ENCODE results near the gene KHDC4.

The KHDC4 gene

DNA sequence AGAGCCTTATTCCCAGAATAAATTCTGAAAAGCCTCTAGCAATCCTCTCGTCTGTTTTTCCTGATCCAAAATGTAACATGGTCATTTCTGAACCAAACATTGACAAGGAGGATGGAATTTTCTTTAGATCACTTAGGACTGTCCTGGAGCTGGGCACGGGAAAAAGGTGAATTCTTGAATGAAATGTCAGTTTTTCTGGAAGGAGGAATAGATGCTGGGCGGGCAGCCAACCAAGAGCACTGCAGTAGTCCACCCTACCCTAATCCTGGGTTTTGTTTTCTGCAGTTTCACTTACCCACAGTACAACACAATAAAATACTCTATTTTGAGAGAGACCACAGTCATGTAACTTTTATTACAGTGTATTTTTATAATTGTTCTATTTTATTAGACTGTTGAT, 44.0 kb downstream of the KHDC4 start:
- H3K4me3 ChIP-seq (ENCODE audit: low read length), result no peak overlapping the region
- TF ChIP-seq ZNF274 (IDR thresholded peaks at IDR 0.05; ENCODE audit: low read depth, low read length), result no peak

DNA sequence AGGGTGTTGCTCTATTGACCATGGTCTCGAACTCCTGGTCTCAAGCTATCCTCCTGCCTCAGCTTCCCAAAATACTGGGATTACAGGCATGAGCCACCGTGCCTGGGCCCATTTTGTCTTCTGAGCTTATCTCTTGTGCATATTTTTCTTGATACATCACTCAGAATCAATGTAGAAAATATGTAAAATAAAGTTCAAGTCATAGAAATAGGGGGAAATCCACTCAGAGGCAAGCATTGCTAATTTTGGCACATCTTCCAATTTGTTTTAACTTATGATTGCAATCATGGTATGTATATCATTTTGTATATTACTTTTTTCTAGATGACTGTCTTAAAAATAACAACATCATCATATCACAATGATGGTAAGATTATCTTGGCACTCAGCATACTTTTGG, 44.6 kb downstream of the KHDC4 start:
- no peak for TF ChIP-seq ZNF274 (IDR thresholded peaks at IDR 0.05; ENCODE audit: low read depth, low read length)
- H3K4me3 ChIP-seq (ENCODE audit: low read length), result no peak overlapping the region

DNA sequence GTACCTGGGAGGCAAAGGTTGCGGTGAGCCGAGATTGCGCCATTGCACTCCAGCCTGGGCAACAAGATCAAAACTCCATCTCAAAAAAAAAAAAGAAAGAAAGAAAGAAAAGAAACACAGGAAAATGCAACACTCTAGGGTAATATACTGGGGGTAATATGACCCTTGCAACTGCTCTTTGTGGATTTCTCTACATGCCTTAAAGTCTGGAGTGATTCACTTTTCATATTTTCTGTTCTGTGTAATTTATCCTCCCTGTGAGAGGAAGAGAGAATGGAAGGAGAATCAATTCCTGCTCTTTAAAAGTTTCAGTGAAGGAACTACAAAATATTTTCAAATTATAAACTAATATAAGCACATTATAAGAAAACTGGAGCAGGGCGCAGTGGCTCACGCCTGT, 45.7 kb downstream of the KHDC4 start:
- no peak for TF ChIP-seq ZNF274 (IDR thresholded peaks at IDR 0.05; ENCODE audit: low read depth, low read length)
- H3K4me3 ChIP-seq (ENCODE audit: low read length), result no peak overlapping the region

DNA sequence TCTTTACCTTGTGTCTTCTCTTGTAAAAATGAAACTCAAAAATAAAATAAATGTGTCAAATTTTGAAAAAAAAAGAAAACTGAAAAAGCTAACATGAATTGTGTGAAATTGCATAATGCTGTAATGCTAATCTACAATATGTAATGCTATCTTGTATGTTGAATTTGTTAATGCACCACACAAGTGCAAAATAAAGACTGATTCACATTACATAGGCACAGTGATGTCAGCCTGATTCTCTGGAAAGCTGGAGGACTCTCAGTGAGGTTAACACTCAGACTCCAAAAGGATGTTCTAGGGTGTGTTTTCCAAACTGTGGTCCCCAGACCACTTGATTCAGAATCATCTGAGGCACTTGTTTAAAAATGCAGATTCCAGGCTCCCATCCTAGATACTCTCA, 49.2 kb downstream of the KHDC4 start:
- H3K4me3 ChIP-seq (ENCODE audit: low read length), result no peak overlapping the region
- no peak for TF ChIP-seq ZNF274 (IDR thresholded peaks at IDR 0.05; ENCODE audit: low read depth, low read length)

DNA sequence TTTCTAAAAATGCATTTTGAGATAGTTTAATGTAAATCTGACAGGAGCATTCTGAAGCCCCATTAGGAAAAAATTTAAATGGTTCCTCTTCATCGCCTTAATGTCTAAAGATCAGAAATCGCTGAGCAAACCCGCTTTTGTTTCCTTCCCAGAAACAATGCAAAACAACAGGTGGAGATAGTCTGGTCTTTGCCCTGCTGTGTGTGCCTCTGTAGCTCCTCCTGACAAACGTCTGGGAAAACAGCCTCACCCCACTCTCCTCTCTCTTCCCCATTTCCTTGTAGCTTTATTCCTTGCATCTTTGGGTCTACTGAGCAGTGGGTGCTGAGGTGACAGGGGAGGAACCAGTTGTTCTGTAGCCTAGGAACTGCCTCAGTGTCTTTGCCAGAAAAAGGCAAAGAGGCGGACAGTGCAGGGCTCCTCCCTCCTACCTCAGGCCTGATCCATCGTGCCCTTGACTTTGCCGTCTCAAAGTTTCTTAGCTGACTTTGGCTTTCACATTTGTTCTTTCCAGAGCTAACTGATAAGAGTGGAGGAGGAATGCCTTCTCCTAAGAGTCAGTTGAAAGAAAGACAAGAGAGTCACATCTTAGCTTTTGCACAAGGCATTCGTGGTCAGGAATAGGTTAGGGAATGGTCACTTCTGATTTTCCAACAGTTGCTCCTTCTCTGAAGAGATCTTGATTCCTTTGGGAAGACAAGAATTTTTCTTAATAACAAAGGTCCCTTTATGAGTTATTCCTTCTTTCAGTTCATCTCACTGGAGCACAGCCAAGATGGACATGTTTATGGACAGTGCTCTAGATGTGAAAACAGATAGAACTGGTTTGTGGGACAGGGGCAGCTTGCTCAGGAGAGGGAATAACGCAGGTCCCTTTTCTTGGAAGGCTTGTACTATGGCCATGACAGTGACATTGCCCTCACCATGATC, 49.9 kb downstream of the KHDC4 start:
- H3K4me3 ChIP-seq (ENCODE audit: low read length), result no peak overlapping the region
- no peak for TF ChIP-seq ZNF274 (IDR thresholded peaks at IDR 0.05; ENCODE audit: low read depth, low read length)

DNA sequence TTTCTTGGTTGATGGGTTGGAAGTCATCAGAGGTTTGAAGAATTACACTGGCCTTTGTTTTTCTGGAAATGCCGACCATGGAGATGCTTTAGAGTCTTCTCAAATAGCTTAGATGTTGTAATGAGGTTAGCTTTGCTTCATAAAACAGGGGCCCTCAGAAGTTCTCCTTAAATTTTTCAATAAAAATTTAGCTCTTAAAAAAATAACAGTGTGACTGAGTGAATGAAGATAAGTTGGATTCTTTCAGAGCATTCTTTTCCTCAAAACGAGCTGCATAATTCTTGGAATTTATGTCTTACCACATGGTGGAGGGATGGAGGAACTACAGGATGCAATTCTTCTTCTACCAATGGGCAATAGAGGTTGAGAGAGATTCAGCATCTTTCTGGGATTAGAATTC, 51.4 kb downstream of the KHDC4 start:
- no peak for TF ChIP-seq ZNF274 (IDR thresholded peaks at IDR 0.05; ENCODE audit: low read depth, low read length)
- no peak overlapping the region for H3K4me3 ChIP-seq (ENCODE audit: low read length)

DNA sequence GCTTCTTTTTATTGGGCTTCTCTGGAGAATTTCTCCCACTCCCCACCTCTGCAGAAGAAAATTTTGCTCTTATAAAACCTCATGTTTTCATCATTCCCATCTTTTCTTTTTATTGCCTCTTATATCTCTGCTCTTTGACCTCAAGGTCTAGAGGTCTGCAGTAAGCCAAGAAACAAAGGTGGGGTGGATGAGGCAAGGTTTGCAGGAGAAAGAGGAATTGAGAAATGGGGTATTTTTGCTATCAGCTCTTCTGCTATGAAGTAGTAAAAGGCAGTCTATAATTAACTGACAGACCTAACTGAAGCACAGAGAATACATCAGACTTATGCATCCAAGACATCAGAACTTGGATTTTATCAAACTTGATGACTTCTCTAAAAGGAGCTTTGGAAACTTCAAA, 52.0 kb downstream of the KHDC4 start:
- H3K4me3 ChIP-seq (ENCODE audit: low read length), result no peak overlapping the region
- no peak for TF ChIP-seq ZNF274 (IDR thresholded peaks at IDR 0.05; ENCODE audit: low read depth, low read length)

DNA sequence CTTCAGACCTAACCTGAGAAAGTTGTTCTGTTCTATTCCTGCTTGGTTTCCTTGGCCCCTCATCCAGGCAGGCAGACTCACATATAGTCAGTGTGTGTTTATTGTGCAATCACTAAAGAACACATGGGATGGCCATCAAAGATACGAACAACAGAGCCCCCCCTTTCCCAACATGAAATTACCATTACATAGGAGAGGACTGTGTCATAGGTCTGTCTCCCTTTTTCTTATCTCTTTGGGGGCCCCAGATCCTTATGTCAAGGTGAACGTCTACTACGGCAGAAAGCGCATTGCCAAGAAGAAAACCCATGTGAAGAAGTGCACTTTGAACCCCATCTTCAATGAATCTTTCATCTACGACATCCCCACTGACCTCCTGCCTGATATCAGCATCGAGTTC, 53.3 kb downstream of the KHDC4 start:
- no peak overlapping the region for H3K4me3 ChIP-seq (ENCODE audit: low read length)

DNA sequence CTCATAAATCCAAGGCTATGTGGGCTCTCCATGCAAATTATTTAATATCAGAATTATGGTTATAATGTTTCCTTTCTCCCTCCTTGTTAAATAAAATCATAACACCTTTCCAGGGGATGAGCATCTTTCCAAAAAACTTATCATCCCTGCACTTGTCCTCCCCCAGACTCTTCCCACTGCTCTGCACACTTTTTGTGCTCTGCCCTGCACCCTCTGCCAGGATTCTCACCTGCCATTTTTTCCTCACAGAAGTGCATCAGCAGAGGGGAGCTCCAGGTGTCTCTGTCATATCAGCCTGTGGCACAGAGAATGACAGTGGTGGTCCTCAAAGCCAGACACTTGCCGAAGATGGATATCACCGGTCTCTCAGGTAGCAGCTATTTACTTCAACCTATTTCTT, 54.0 kb downstream of the KHDC4 start:
- no peak overlapping the region for H3K4me3 ChIP-seq (ENCODE audit: low read length)
- TF ChIP-seq ZNF274 (IDR thresholded peaks at IDR 0.05; ENCODE audit: low read depth, low read length), result no peak

More for the DNA sequence above, 53.3 kb downstream of the KHDC4 start:
- no peak for TF ChIP-seq ZNF274 (IDR thresholded peaks at IDR 0.05; ENCODE audit: low read depth, low read length)

DNA sequence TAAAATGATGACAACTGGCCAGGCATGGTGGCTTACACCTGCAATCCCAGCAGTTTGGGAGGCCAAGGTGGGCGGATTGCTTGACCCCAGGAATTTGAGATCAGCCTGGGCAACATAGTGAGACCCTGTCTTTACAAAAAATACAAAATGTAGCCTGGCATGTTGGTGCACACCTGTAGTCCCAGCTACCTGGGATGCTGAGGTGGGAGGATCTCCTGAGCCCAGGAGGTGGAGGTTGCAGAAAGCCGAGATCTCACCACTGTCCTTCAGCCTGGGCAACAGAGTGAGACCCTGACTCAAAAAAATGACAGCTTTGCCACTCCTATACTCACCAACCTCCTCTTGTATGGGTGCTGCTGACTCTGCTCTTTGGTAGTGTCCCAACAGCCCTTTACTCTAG, 56.3 kb downstream of the KHDC4 start:
- TF ChIP-seq ZNF274 (IDR thresholded peaks at IDR 0.05; ENCODE audit: low read depth, low read length), result no peak
- H3K4me3 ChIP-seq (ENCODE audit: low read length), result no peak overlapping the region

DNA sequence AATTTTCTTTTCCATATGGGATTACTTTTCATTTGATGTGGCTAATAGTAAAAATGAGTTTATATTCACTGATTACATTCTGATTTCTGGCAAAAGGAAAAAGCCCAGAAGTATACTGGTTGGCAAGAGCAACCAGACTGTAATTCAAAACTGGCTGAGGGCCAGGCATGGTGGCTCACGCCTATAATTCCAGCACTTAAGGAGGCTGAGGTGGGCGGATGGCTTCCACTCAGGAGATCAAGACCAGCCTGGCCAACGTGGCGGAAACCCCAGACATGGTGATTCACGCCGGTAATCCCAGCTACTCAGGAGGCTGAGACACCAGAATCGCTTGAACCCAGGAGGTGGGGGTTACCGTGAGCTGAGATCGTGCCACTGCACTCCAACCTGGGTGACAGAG, 60.4 kb downstream of the KHDC4 start:
- H3K4me3 ChIP-seq (ENCODE audit: low read length), result no peak overlapping the region
- TF ChIP-seq ZNF274 (IDR thresholded peaks at IDR 0.05; ENCODE audit: low read depth, low read length), result no peak

DNA sequence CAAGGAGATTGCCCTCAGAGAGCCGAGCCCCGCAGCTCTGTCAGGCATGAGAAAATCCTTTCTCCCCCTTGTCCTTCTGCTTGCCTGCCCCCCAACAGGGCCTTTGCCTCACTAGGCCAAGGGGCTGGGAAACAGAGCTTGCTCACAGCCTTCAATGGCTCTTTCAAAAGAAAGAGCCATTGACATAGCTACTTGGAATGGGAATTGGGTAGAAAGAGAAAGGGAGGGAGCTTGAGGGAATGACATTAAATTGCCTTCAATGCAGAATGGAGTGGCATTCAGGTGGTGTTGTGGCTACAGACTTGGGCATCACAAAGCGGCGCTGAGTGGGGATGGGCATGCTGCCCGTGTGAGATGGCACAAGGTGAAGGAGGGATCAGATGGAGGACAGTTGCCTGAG, 61.7 kb downstream of the KHDC4 start:
- H3K4me3 ChIP-seq (ENCODE audit: low read length), result no peak overlapping the region
- TF ChIP-seq ZNF274 (IDR thresholded peaks at IDR 0.05; ENCODE audit: low read depth, low read length), result no peak

DNA sequence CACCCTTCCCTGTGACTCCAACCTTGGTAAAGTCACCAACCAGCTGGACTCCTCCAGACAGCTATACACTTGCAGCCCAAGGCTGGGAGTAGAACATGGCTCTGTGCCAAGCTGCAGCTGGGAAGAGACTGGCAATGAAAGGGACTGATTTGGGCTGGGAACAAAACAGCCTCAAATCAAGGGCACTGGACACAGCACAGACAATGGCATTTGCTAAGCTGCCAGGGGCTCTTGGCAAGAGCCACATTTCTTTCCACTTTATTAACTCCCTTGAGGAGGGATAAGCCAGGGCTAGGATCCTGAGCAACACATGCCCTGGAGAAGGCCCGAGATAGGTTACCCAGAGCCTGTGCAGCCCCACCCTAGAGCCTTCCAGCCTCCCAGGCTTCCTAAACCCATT, 62.8 kb downstream of the KHDC4 start:
- H3K4me3 ChIP-seq (ENCODE audit: low read length), result no peak overlapping the region

DNA sequence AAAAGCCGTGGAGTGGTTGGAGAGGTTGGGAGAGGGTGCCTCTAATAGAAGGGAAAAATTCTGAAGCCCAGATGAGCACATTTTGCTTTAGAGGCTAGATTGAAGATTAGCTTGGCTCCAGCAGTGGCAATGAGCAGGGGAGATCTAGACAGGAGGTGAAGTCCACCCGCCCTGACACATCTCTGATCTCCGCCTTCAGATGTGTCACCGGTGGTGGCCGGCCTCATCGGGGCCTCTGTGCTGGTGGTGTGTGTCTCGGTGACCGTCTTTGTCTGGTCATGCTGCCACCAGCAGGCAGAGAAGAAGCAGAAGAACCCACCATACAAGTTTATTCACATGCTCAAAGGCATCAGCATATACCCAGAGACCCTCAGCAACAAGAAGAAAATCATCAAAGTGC, 66.4 kb downstream of the KHDC4 start:
- H3K4me3 ChIP-seq (ENCODE audit: low read length), result no peak overlapping the region
- TF ChIP-seq ZNF274 (IDR thresholded peaks at IDR 0.05; ENCODE audit: low read depth, low read length), result no peak

More for the DNA sequence above, 62.8 kb downstream of the KHDC4 start:
- TF ChIP-seq ZNF274 (IDR thresholded peaks at IDR 0.05; ENCODE audit: low read depth, low read length), result no peak

DNA sequence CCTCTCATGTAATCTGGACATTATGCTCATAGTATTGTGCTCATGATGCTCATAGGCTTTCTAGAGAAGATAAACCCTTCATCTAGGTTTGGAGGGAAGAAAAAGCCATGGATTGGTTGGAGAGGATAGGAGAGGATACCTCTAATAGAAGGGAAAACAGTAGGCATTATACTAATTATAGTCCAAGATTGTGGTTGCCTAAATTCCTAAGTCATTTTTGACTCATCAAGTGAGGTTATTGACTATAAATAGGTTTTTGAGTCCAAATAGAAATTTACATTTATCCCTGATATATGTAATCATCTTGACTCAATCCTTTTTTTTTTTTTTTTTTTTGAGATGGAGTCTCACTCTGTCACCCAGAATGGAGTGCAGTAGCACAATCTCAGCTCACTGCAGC, 69.8 kb downstream of the KHDC4 start:
- no peak for TF ChIP-seq ZNF274 (IDR thresholded peaks at IDR 0.05; ENCODE audit: low read depth, low read length)
- H3K4me3 ChIP-seq (ENCODE audit: low read length), result no peak overlapping the region

All from GM08714 (cell line).